Smooth muscle cell (in vitro differentiated cells): ENCODE data around the gene BCAT1. TPM values are rescaled to one million over a fixed set of nuclear protein-coding genes. Genes with fewer than 3 reads are reported as not detected.

Experiments
- DNase-seq: peaks from one replicate; lab custom pipeline; 2025; ENCODE audit not compliant: unreplicated experiment; lab: John Stamatoyannopoulos, UW
- H2AFZ ChIP-seq: fragments of 200-600 bp; sonication (generic); 2 replicates; pipeline ENCODE4 v1.6.0; 2016; ENCODE audit warnings: antibody characterized with exemption, low read depth, mild to moderate bottlenecking
- H3F3A ChIP-seq: fragments of 200-600 bp; sonication (generic); 2 replicates; pipeline ENCODE4 v1.6.0; 2017; ENCODE audit warnings: antibody characterized with exemption, low read depth
- H3K27ac ChIP-seq: fragments of 200-600 bp; sonication (generic); 2 replicates; pipeline ENCODE4 v1.5.1; 2016; ENCODE audit warnings: low read depth, mild to moderate bottlenecking
- H3K27me3 ChIP-seq: fragments of 200-600 bp; sonication (generic); 2 replicates; pipeline ENCODE4 v1.6.1; 2016; ENCODE audit warnings: low read depth, mild to moderate bottlenecking
- H3K36me3 ChIP-seq: fragments of 200-600 bp; sonication (generic); 2 replicates; pipeline ENCODE4 v1.5.1; 2016; ENCODE audit warnings: low read depth
- H3K4me1 ChIP-seq: fragments of 200-600 bp; sonication (generic); 2 replicates; pipeline ENCODE4 v1.5.1; 2016; ENCODE audit warnings: low read depth
- H3K4me2 ChIP-seq: fragments of 200-600 bp; sonication (generic); 2 replicates; pipeline ENCODE4 v1.6.0; 2016; ENCODE audit warnings: mild to moderate bottlenecking
- H3K4me3 ChIP-seq: fragments of 200-600 bp; sonication (generic); 2 replicates; pipeline ENCODE4 v1.5.1; 2016; ENCODE audit warnings: mild to moderate bottlenecking
- H3K79me2 ChIP-seq: fragments of 200-600 bp; sonication (generic); 2 replicates; pipeline ENCODE4 v1.6.0; 2016; ENCODE audit warnings: low read depth, mild to moderate bottlenecking
- H3K9ac ChIP-seq: fragments of 200-600 bp; sonication (generic); 2 replicates; pipeline ENCODE4 v1.6.0; 2016; ENCODE audit warnings: low read depth
- H3K9me3 ChIP-seq: fragments of 200-600 bp; sonication (generic); replicated peaks from 2 replicates; pipeline ENCODE4 v1.5.1; 2016; ENCODE audit warnings: low read depth
- H4K20me1 ChIP-seq: fragments of 200-600 bp; sonication (generic); 2 replicates; pipeline ENCODE4 v1.6.0; 2016; ENCODE audit warnings: low read depth
- CTCF ChIP-seq: fragments of 200-600 bp; sonication (generic); IDR thresholded peaks from 2 replicates; pipeline ENCODE4 v1.5.1; 2017; ENCODE audit warnings: borderline replicate concordance, mild to moderate bottlenecking, antibody characterized with exemption; ENCODE audit not compliant: insufficient read depth, poor library complexity, severe bottlenecking
- WGBS: methylation state at CpG from one replicate; pipeline ENCODE4 v1.1.7; 2016; ENCODE audit warnings: low lambda C conversion rate; 5-methylcytosine and 5-hydroxymethylcytosine counted together
- polyA plus RNA-seq: library from polyadenylated mRNA; unstranded; fragments of >200 nt; fragmentation: Nextera tagmentation; extraction: Ambion mirVana; gene quantifications from 2 replicates; pipeline ENCODE4 v1.2.1, GENCODE V29; 2016
- total RNA-seq: library from RNA; depleted of rRNA; stranded (reverse); fragments of >200 nt; gene quantifications from 2 replicates; pipeline ENCODE4 v1.2.3, GENCODE V29; 2014

Gene BCAT1
- total and polyA plus RNA-seq, 2 experiments from 2014 or later = 78.2 to 174 TPM

- Histone ChIP-seq H3K4me1 (peaks cover 16% of the 10 kb centered on the region), H3K36me3 (peaks cover 4% of the 10 kb centered on the region), H4K20me1 (peaks cover 94% of the 10 kb centered on the region), H3K79me2 (peaks cover 74% of the 10 kb centered on the region), H3K9me3 (no peaks in the 10 kb centered on the region), H3K9ac (no peak overlapping the region), H3F3A (no peaks in the 10 kb centered on the region), H3K4me2 (no peak overlapping the region), H3K4me3 (no peak overlapping the region), H3K27me3 (no peaks in the 10 kb centered on the region), H3K27ac (no peak overlapping the region), H2AFZ (no peak overlapping the region)
- no peak for TF ChIP-seq CTCF
- DNase-seq = no peak
- WGBS = 95% methylated on average over 1 of the region's 1 CpG
Measured at GRCh38 chr12:24898185-24898584, 50.7 kb downstream of the BCAT1 start.

GRCh38 chr12:24896171-24896570 is 52.7 kb downstream of the BCAT1 start:
- no peak overlapping the region for H3K27ac ChIP-seq
- H3F3A ChIP-seq = no peaks in the 10 kb centered on the region
- H4K20me1 ChIP-seq = peaks cover 85% of the 10 kb centered on the region
- peaks cover 10% of the 10 kb centered on the region for H3K36me3 ChIP-seq
- no peak overlapping the region for H3K9ac ChIP-seq
- DNase-seq = no peak
- H3K4me2 ChIP-seq = no peak overlapping the region
- 90% methylated on average over 6 of the region's 6 CpGs for WGBS
- H2AFZ ChIP-seq = no peak overlapping the region
- no peaks in the 10 kb centered on the region for H3K27me3 ChIP-seq
- no peaks in the 10 kb centered on the region for H3K9me3 ChIP-seq
- no peak overlapping the region for H3K4me3 ChIP-seq
- H3K4me1 ChIP-seq = peaks cover 1% of the 10 kb centered on the region
- peaks cover 70% of the 10 kb centered on the region for H3K79me2 ChIP-seq
- TF ChIP-seq CTCF = no peak

- Histone ChIP-seq H3K79me2 (peaks cover 70% of the 10 kb centered on the region), H3K9ac (no peak overlapping the region), H3F3A (no peaks in the 10 kb centered on the region), H3K9me3 (no peaks in the 10 kb centered on the region), H3K36me3 (peaks cover 10% of the 10 kb centered on the region), H3K4me1 (no peaks in the 10 kb centered on the region), H2AFZ (no peak overlapping the region), H3K4me2 (no peak overlapping the region), H3K27me3 (no peaks in the 10 kb centered on the region), H4K20me1 (peaks cover 79% of the 10 kb centered on the region), H3K27ac (no peak overlapping the region), H3K4me3 (no peak overlapping the region)
- WGBS = 96% methylated on average over 1 of the region's 1 CpG
- no peak for TF ChIP-seq CTCF
- DNase-seq = no peak
Measured at GRCh38 chr12:24895612-24896011, 53.3 kb downstream of the BCAT1 start.

- DNase-seq = no peak
- peaks cover 72% of the 10 kb centered on the region for H4K20me1 ChIP-seq
- H3K79me2 ChIP-seq = peaks cover 64% of the 10 kb centered on the region
- WGBS = 85% methylated on average over 3 of the region's 3 CpGs
- no peak overlapping the region for H3K9ac ChIP-seq
- H3K27ac ChIP-seq = no peak overlapping the region
- H3K4me3 ChIP-seq = no peak overlapping the region
- H3F3A ChIP-seq = no peaks in the 10 kb centered on the region
- H2AFZ ChIP-seq = no peak overlapping the region
- H3K27me3 ChIP-seq = no peaks in the 10 kb centered on the region
- H3K36me3 ChIP-seq = peaks cover 10% of the 10 kb centered on the region
- no peak for TF ChIP-seq CTCF
- no peak overlapping the region for H3K4me2 ChIP-seq
- no peaks in the 10 kb centered on the region for H3K9me3 ChIP-seq
- H3K4me1 ChIP-seq = no peaks in the 10 kb centered on the region
Measured at GRCh38 chr12:24894879-24895278, 54.0 kb downstream of the BCAT1 start.
